ENCODE results near the gene TRIP10. TPM values are rescaled to one million over a fixed set of nuclear protein-coding genes. Genes with fewer than 3 reads are reported as not detected.

Gene TRIP10
- total and polyA plus RNA-seq, 10 of the 15 experiments (the other 5 are each of a cell fraction or from before 2014, with no cell fraction given) = 0.79 to 54.5 (median 32.5) TPM

DNA sequence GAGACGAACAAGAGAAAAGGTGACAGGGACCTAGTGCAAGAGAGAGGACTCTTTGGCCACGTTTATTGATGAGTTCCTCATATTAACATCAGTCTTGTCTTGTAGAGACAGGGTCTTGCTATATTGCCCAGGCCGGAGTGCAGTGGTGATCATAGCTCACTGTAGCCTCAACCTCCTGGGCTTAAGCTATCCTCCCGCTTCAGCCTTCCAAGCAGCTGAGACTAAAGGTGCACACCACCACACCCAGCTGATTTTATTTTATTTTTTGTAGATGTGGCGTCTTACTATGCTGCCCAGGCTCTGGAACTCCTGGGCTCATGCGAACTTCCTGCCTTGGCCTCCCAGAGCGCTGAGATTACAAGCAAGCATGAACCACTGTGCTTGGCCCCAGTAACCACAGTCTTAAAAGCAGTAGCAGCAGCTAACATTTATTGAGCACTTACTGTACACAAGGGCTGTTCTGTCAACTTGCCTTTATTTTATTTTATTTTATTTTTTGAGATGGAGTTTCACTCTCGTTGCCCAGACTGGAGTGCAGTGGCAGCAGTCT is 28.8 kb downstream of the TRIP10 start:
- ChIA-PET POLR2A (interaction anchor here (0.6 to 3.0 kb wide), 9 partner anchors 12 to 870 kb away, joined by 3 to 19 read pairs (median 4); partner anchors contain the start of gene GPR108), SMC1A (ENCODE audit: uncharacterized antibody, unreplicated experiment) (interaction anchor here (0.6 to 4.0 kb wide), 15 partner anchors 11 to 718 kb away, joined by 3 to 37 read pairs (median 4); partner anchors contain the start of genes GPR108 and ZNF557), CTCF (interaction anchor here (0.7 to 7.3 kb wide), 12 partner anchors 10 to 577 kb away, joined by 3 to 79 read pairs (median 6); partner anchors contain the start of genes DENND1C and GPR108), RAD21 (ENCODE audit: unreplicated experiment) (interaction anchor here (0.6 to 8.3 kb wide), 7 partner anchors 30 to 385 kb away, joined by 3 to 98 read pairs (median 8); partner anchors contain the start of gene GPR108)
- intact Hi-C loops (cut with micrococcal nuclease; ENCODE audit: unreplicated experiment) = loop anchor here (2.0 to 5.0 kb wide), 2 partner anchors 176 to 252 kb away; partner anchors contain the start of gene CD70
- H3K9me3 ChIP-seq (replicated peaks; ENCODE audit: control insufficient read depth, insufficient read depth, low read length) = no peaks in the 10 kb centered on the region
- peak overlapping the region; percentile 83 for H3K27ac ChIP-seq (ENCODE audit: control insufficient read depth, insufficient read depth)
- WGBS (ENCODE audit: insufficient coverage, insufficient replicate concordance, low lambda C conversion rate, missing lambda C conversion rate) = 36% methylated on average over 8 of the region's 8 CpGs
- peak; percentile 52 for FAIRE-seq
- TF ChIP-seq HDGF (IDR thresholded peaks at IDR 0.05) = no peak
- no peak for TF ChIP-seq ZNF622 (IDR thresholded peaks at IDR 0.05)
- no peak for TF ChIP-seq NR2F1 (conservative IDR thresholded peaks at IDR 0.05)
- TF ChIP-seq SMAD5 (IDR thresholded peaks at IDR 0.05; ENCODE audit: low read depth) = no peak
- no peak for TF ChIP-seq SUZ12 (IDR thresholded peaks at IDR 0.05; ENCODE audit: unreplicated experiment)
- TF ChIP-seq ASH2L (IDR thresholded peaks at IDR 0.05; ENCODE audit: borderline replicate concordance, low read depth) = no peak
- peak; percentile 12; the same call in 1 of the 2 replicates for TF ChIP-seq SPI1 (IDR thresholded peaks at IDR 0.05; ENCODE audit: borderline replicate concordance, insufficient read depth, low read depth, low read length)
- TF ChIP-seq, protein P1, sequence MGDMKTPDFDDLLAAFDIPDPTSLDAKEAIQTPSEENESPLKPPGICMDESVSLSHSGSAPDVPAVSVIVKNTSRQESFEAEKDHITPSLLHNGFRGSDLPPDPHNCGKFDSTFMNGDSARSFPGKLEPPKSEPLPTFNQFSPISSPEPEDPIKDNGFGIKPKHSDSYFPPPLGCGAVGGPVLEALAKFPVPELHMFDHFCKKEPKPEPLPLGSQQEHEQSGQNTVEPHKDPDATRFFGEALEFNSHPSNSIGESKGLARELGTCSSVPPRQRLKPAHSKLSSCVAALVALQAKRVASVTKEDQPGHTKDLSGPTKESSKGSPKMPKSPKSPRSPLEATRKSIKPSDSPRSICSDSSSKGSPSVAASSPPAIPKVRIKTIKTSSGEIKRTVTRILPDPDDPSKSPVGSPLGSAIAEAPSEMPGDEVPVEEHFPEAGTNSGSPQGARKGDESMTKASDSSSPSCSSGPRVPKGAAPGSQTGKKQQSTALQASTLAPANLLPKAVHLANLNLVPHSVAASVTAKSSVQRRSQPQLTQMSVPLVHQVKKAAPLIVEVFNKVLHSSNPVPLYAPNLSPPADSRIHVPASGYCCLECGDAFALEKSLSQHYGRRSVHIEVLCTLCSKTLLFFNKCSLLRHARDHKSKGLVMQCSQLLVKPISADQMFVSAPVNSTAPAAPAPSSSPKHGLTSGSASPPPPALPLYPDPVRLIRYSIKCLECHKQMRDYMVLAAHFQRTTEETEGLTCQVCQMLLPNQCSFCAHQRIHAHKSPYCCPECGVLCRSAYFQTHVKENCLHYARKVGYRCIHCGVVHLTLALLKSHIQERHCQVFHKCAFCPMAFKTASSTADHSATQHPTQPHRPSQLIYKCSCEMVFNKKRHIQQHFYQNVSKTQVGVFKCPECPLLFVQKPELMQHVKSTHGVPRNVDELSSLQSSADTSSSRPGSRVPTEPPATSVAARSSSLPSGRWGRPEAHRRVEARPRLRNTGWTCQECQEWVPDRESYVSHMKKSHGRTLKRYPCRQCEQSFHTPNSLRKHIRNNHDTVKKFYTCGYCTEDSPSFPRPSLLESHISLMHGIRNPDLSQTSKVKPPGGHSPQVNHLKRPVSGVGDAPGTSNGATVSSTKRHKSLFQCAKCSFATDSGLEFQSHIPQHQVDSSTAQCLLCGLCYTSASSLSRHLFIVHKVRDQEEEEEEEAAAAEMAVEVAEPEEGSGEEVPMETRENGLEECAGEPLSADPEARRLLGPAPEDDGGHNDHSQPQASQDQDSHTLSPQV (IDR thresholded peaks at IDR 0.05) = no peak
- TF ChIP-seq PAX8 (IDR thresholded peaks at IDR 0.05) = no peak
- peak; percentile 72; the same call in 1 of the 2 replicates for TF ChIP-seq SMARCA5 (IDR thresholded peaks at IDR 0.05)
- TF ChIP-seq, protein P2, sequence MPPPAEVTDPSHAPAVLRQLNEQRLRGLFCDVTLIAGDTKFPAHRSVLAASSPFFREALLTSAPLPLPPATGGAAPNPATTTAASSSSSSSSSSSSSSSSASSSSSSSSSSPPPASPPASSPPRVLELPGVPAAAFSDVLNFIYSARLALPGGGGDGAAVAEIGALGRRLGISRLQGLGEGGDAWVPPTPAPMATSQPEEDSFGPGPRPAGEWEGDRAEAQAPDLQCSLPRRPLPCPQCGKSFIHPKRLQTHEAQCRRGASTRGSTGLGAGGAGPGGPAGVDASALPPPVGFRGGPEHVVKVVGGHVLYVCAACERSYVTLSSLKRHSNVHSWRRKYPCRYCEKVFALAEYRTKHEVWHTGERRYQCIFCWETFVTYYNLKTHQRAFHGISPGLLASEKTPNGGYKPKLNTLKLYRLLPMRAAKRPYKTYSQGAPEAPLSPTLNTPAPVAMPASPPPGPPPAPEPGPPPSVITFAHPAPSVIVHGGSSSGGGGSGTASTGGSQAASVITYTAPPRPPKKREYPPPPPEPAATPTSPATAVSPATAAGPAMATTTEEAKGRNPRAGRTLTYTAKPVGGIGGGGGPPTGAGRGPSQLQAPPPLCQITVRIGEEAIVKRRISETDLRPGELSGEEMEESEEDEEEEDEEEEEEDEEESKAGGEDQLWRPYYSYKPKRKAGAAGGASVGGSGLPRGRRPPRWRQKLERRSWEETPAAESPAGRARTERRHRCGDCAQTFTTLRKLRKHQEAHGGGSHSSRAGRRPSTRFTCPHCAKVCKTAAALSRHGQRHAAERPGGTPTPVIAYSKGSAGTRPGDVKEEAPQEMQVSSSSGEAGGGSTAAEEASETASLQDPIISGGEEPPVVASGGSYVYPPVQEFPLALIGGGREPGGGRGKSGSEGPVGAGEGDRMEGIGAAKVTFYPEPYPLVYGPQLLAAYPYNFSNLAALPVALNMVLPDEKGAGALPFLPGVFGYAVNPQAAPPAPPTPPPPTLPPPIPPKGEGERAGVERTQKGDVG (CRISPR knock-in tag; IDR thresholded peaks at IDR 0.05) = no peak
- TF ChIP-seq TAF1 (IDR thresholded peaks at IDR 0.05; ENCODE audit: borderline replicate concordance, low read depth, low read length) = no peak
- no peak for TF ChIP-seq POLR2A (IDR thresholded peaks at IDR 0.05; ENCODE audit: low read depth, low read length)
- 0 out of 2 replicates have a peak, but pooled peaks have one; percentile 38 for TF ChIP-seq IKZF1 (conservative IDR thresholded peaks at IDR 0.05)
- no peaks in the 10 kb centered on the region for H3K36me3 ChIP-seq (ENCODE audit: control insufficient read depth in 2 of 2, insufficient read depth in 2 of 2, low read length in 1 of 2)
- in situ Hi-C loops (cut with MboI) = no loop called here
- no peaks in the 10 kb centered on the region for H3K27me3 ChIP-seq (replicated peaks in 1 of 2; ENCODE audit: control insufficient read depth in 2 of 2, insufficient read depth in 2 of 2, low read length in 1 of 2)
- no peak for DNase-seq (ENCODE audit: low read depth, low spot score)
- TSS peak; percentile 69 for BruUV-seq (replicated peaks)
- H2AFZ ChIP-seq (ENCODE audit: control insufficient read depth, low read depth, low read length) = peak overlapping the region; percentile 92
- peaks cover 17% of the 10 kb centered on the region for H3K79me2 ChIP-seq (ENCODE audit: control insufficient read depth, insufficient read depth, low read length)
- peak overlapping the region; percentile 96 for H3K4me2 ChIP-seq (ENCODE audit: control insufficient read depth, insufficient read depth)
- peaks cover 23% of the 10 kb centered on the region for H3K4me1 ChIP-seq (ENCODE audit: control insufficient read depth, insufficient read depth, low read length)
- no peaks in the 10 kb centered on the region for H4K20me1 ChIP-seq (ENCODE audit: control insufficient read depth, insufficient read depth)
- peak overlapping the region; percentile 76 for H3K9ac ChIP-seq (ENCODE audit: control insufficient read depth, insufficient read depth, low read length)
- peak overlapping the region; percentile 85; the same call in 1 of the 2 replicates for H3K4me3 ChIP-seq
- ATAC-seq = no peak

All from GM12878 (cell line).